SK-N-SH (cell line): ENCODE results near the gene GALNT6.

Experiments used
- CTCF ChIP-seq: fragments of 200-600 bp; sonication (generic); IDR thresholded peaks from 2 replicates; pipeline ENCODE4 v1.6.1; 2017; ENCODE audit warnings: antibody characterized with exemption, mild to moderate bottlenecking, moderate library complexity
- POLR2AphosphoS5 ChIP-seq: IDR thresholded peaks from 2 replicates; pipeline ENCODE4 v1.6.1; 2012; ENCODE audit warnings: low read depth, low read length

- no peak for TF ChIP-seq POLR2AphosphoS5
- no peak for TF ChIP-seq CTCF
Observed at GRCh38 chr12:51322452-51322851, 68.8 kb downstream of the GALNT6 start.
